Upper lobe of left lung (tissue), 6 donors: ENCODE measurements around the gene USP47. TPM values are rescaled to one million over a fixed set of nuclear protein-coding genes. Genes with fewer than 3 reads are reported as not detected.
A peak's percentile ranks its signal among the peaks of the same experiment; 100 is the strongest.

Experiments
- ATAC-seq, 2 donors: fragments of 200-7000 bp; cut with Tn5 transposase; one replicate each; pipeline ENCODE4 v1.9.1; 2022; ENCODE audit warnings: mild to moderate bottlenecking in 2 of 2, moderate library complexity in 2 of 2; ENCODE audit not compliant: low FRiP score in 2 of 2
- DNase-seq, 2 donors: peaks; one replicate each; pipeline ENCODE4 v3.0.0-alpha.2; 2019 to 2020
- H3K27ac ChIP-seq, 4 donors: fragments of 200-600 bp; sonication (generic); one replicate each; pipeline ENCODE4 v1.5.1; 2016 to 2019
- H3K27me3 ChIP-seq, 4 donors: fragments of 200-600 bp; sonication (generic); one replicate each; pipeline ENCODE4 v1.5.1; 2017 to 2019
- H3K36me3 ChIP-seq, 4 donors: fragments of 200-600 bp; sonication (generic); one replicate each; pipeline ENCODE4 v1.5.1; 2016 to 2019
- H3K4me1 ChIP-seq, 4 donors: fragments of 200-600 bp; sonication (generic); one replicate each; pipeline ENCODE4 v1.5.1; 2018 to 2019
- H3K4me3 ChIP-seq, 4 donors: fragments of 200-600 bp; sonication (generic); one replicate each; pipeline ENCODE4 v1.5.1; 2017 to 2019; ENCODE audit warnings: mild to moderate bottlenecking in 2 of 4, moderate library complexity in 1 of 4
- H3K9me3 ChIP-seq, 4 donors: fragments of 200-600 bp; sonication (generic); one replicate each; pipeline ENCODE4 v1.5.1; 2018 to 2019
- EP300 ChIP-seq, 4 donors: sonication (generic); formaldehyde crosslinking; IDR thresholded peaks; one replicate each; pipeline ENCODE4 v1.5.1; 2017; ENCODE audit warnings: antibody characterized with exemption in 4 of 4, control low read depth in 2 of 4
- POLR2A ChIP-seq, 4 donors: fragments of 450-650 bp; IDR thresholded peaks; one replicate each; pipeline ENCODE4 v1.5.1; 2016 to 2017; ENCODE audit warnings: antibody characterized with exemption in 4 of 4, mild to moderate bottlenecking in 2 of 4
- POLR2AphosphoS5 ChIP-seq, 2 donors: sonication (generic); formaldehyde crosslinking; IDR thresholded peaks; one replicate each; pipeline ENCODE4 v1.5.1; 2017; ENCODE audit warnings: antibody characterized with exemption in 2 of 2
- WGBS, 2 donors: methylation state at CpG; one replicate each; pipeline ENCODE4 v1.1.5; 2017 to 2018; 5-methylcytosine and 5-hydroxymethylcytosine counted together
- total RNA-seq, 6 donors: library from RNA; depleted of rRNA in 4 of 6; stranded (reverse); fragments of >200 nt in 4 of 6; gene quantifications; one replicate each; pipeline versions ENCODE4 v1.1.0 to v1.2.1, GENCODE V29; 2016 to 2021
- TF ChIP-seq, protein P1 (sequence below), 6 experiments: fragments of 450-650 bp in 4 of 6; fragments of 200-600 bp in 2 of 6; sonication (generic) in 2 of 6; IDR thresholded peaks; one replicate each; pipeline ENCODE4 v1.5.1; 2016 to 2019; ENCODE audit warnings: antibody characterized with exemption in 6 of 6
- donor health status: DM: no; HTN: no; CAD: no; lungs with moderate emphysema.
- donor health status: DM: no; HTN: yes; CAD: no; lungs with severe emphysema.

USP47 gene
- total RNA-seq, 6 donors from 2014 or later: 32.4 to 132 (median 79.0) TPM

DNA sequence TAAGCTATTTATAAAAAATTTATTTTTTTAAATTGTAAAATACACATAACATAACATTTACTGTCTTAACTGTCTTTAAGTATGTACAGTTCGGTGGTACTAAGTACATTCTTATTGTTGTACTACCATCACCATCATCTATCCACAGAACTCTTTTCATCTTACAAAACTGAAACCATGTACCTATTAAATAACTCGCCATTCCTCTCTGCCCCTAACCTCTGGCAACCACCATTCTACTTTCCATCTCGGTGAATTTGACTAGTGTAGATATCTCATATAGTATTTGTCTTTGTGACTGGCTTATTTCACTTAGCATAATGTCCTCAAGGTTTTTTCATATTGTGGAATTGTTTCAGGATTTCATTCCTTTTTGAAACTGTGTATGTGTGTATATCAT lies 22.6 kb downstream of the USP47 start:
- Histone ChIP-seq H3K9me3 (peaks cover 0 to 6% (median 1%) of the 10 kb centered on the region in 4 donors), H3K36me3 (no peaks in the 10 kb centered on the region), H3K4me3 (no peak overlapping the region), H3K27ac (no peak overlapping the region), H3K27me3 (no peaks in the 10 kb centered on the region), H3K4me1 (peaks cover 21 to 30% (median 26%) of the 10 kb centered on the region in 4 donors)
- no peak for ATAC-seq
- WGBS, 2 donors: 87 to 92% methylated on average over 3 of the region's 3 CpGs
- no peak for TF ChIP-seq POLR2AphosphoS5 (IDR thresholded peaks at IDR 0.05)
- TF ChIP-seq EP300 (IDR thresholded peaks at IDR 0.05): no peak
- no peak for TF ChIP-seq POLR2A (IDR thresholded peaks at IDR 0.05)
- TF ChIP-seq, protein P1, sequence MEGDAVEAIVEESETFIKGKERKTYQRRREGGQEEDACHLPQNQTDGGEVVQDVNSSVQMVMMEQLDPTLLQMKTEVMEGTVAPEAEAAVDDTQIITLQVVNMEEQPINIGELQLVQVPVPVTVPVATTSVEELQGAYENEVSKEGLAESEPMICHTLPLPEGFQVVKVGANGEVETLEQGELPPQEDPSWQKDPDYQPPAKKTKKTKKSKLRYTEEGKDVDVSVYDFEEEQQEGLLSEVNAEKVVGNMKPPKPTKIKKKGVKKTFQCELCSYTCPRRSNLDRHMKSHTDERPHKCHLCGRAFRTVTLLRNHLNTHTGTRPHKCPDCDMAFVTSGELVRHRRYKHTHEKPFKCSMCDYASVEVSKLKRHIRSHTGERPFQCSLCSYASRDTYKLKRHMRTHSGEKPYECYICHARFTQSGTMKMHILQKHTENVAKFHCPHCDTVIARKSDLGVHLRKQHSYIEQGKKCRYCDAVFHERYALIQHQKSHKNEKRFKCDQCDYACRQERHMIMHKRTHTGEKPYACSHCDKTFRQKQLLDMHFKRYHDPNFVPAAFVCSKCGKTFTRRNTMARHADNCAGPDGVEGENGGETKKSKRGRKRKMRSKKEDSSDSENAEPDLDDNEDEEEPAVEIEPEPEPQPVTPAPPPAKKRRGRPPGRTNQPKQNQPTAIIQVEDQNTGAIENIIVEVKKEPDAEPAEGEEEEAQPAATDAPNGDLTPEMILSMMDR (IDR thresholded peaks at IDR 0.05): no peak
- DNase-seq: no peak

DNA sequence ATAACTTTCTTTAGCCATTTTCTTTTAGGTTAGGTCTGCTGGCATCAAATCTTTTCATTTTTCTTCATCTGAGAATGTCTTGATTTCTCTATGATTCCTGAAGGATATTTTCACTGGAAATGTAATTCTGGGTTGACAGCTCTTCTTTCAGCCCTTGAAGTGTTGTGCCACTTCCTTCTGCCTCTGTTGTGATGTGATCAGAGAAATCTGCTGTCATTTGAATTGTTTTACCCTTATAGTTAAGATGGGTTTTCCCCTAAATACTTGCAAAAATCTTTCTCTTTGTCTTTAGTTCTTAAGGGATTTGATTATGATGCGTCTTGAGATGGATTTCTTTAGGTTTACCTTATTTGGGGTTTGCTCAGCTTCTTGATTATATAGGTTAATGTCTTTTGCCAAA lies 23.0 kb downstream of the USP47 start:
- Histone ChIP-seq H3K36me3 (no peaks in the 10 kb centered on the region), H3K27me3 (no peaks in the 10 kb centered on the region), H3K9me3 (peaks cover 0 to 6% (median 1%) of the 10 kb centered on the region in 4 donors), H3K4me1 (peaks cover 21 to 29% (median 27%) of the 10 kb centered on the region in 4 donors), H3K4me3 (no peak overlapping the region), H3K27ac (no peak overlapping the region)
- WGBS, 2 donors: 86 to 95% methylated on average over 1 of the region's 1 CpG
- DNase-seq (no peak), ATAC-seq (no peak)
- no peak for TF ChIP-seq EP300 (IDR thresholded peaks at IDR 0.05)

DNA sequence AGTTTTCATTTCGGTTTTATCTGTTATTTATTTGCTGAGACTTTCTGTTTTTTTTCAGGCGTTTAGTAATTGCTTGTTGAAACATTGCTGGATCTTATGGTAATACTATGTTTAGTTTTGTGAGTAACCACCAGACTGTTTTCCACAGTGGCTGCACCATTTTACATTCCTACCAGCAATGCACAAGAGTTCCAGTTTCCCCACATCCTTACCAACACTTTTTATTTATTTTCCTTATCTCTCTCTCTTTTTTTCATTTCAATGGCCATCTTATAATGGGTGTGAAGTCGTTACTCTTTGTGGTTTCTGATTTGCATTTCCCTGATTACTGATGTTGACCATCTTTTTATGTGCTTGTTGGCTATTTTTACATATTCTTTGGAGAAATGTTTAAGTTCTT lies 23.7 kb downstream of the USP47 start:
- H3K4me3 ChIP-seq: no peak overlapping the region
- no peaks in the 10 kb centered on the region for H3K27me3 ChIP-seq
- H3K27ac ChIP-seq: no peak overlapping the region
- no peaks in the 10 kb centered on the region for H3K36me3 ChIP-seq
- ATAC-seq (no peak), DNase-seq (no peak)
- no peak for TF ChIP-seq POLR2A (IDR thresholded peaks at IDR 0.05)
- TF ChIP-seq EP300 (IDR thresholded peaks at IDR 0.05): no peak
- TF ChIP-seq POLR2AphosphoS5 (IDR thresholded peaks at IDR 0.05): no peak
- TF ChIP-seq, protein P1 (IDR thresholded peaks at IDR 0.05): no peak
- WGBS, 2 donors: 67 to 68% methylated on average over 3 of the region's 3 CpGs
- peaks cover 0 to 6% (median 1%) of the 10 kb centered on the region in 4 donors for H3K9me3 ChIP-seq
- H3K4me1 ChIP-seq: peaks cover 21 to 31% (median 25%) of the 10 kb centered on the region in 4 donors

DNA sequence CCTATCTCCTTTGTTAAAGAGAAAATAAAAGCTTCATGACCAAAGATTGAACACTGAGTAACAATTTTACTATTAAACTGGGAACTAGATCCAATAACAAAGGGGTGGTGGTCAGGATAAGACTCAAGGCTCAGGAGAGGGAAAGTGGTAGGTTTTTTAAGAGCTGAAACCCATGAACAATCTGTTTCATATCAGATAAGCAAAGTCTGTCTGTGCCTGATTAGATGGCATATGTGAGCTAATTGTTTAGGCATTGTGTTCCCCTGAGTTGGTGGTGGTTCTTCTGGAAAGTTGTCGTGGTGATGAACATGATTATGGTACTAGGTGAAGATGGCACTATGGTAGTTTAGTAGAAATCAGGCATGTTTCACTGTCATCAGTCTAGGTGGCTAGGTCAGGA lies 24.4 kb downstream of the USP47 start:
- H3K4me3 ChIP-seq: no peak overlapping the region
- TF ChIP-seq POLR2A (IDR thresholded peaks at IDR 0.05): no peak
- TF ChIP-seq, protein P1 (IDR thresholded peaks at IDR 0.05): no peak
- no peak for TF ChIP-seq EP300 (IDR thresholded peaks at IDR 0.05)
- TF ChIP-seq POLR2AphosphoS5 (IDR thresholded peaks at IDR 0.05): no peak
- H3K27me3 ChIP-seq: no peaks in the 10 kb centered on the region
- H3K36me3 ChIP-seq: no peaks in the 10 kb centered on the region
- DNase-seq (no peak), ATAC-seq (no peak)
- peaks cover 0 to 6% (median 1%) of the 10 kb centered on the region in 4 donors for H3K9me3 ChIP-seq
- 65 to 75% methylated on average over 1 of the region's 1 CpG for WGBS, 2 donors
- H3K4me1 ChIP-seq: peaks cover 17 to 30% (median 25%) of the 10 kb centered on the region in 4 donors
- peak overlapping the region in 1 of 4 donors; percentile 14 for H3K27ac ChIP-seq

DNA sequence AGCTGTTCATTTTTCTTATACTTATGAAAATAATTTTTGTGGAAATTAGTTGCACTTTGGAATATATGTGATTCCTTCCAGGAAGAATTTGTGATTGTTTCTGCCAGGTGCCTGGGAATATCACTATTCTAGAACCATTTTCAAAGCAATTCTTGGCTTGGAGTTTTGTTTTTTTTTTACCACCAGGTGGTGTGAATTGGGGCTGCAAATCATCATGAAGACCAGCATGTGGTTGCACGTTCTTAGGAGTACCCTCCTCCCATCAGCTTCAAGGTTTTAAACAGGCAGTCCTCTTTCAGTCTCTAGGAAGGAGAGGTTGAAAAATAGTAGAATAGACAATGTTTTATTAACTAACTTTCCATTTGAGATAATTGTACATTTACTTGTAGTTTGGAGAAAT lies 25.9 kb downstream of the USP47 start:
- H3K9me3 ChIP-seq: peaks cover 0 to 6% (median 1%) of the 10 kb centered on the region in 4 donors
- DNase-seq (no peak), ATAC-seq (no peak)
- H3K4me3 ChIP-seq: no peak overlapping the region
- H3K27me3 ChIP-seq: no peaks in the 10 kb centered on the region
- peaks cover 28 to 35% (median 34%) of the 10 kb centered on the region in 4 donors for H3K4me1 ChIP-seq
- TF ChIP-seq EP300 (IDR thresholded peaks at IDR 0.05) (no peak), POLR2A (IDR thresholded peaks at IDR 0.05) (no peak), POLR2AphosphoS5 (IDR thresholded peaks at IDR 0.05) (no peak)
- TF ChIP-seq, protein P1 (IDR thresholded peaks at IDR 0.05): no peak
- WGBS, 2 donors: 89 to 96% methylated on average over 1 of the region's 1 CpG
- no peaks in the 10 kb centered on the region for H3K36me3 ChIP-seq
- no peak overlapping the region for H3K27ac ChIP-seq
